SK-MEL-5 (cell line): ENCODE measurements around the gene PCDHGA1. TPM values are rescaled to one million over a fixed set of nuclear protein-coding genes. Genes with fewer than 3 reads are reported as not detected.

Experiments
- DNase-seq: peaks from one replicate; pipeline ENCODE4 v3.0.0-alpha.2; 2016; ENCODE audit warnings: low read depth, low spot score
- in situ Hi-C: cut with HindIII; loops from 2 replicates; pipeline ENCODE4 v1.10.0; 2016; ENCODE audit warnings: low sequenced_read_pairs, high pct_unique_total_duplicates, low pct_unique_long_range_greater_than_20kb
- total RNA-seq: library from RNA; depleted of rRNA; stranded (reverse); fragments of >200 nt; shearing (Covaris generic); gene quantifications from 2 replicates; pipeline ENCODE4 v1.2.3, GENCODE V29; 2014

Gene PCDHGA1
- total RNA-seq, 1 experiment from 2014 or later, result 0.63 TPM

DNA sequence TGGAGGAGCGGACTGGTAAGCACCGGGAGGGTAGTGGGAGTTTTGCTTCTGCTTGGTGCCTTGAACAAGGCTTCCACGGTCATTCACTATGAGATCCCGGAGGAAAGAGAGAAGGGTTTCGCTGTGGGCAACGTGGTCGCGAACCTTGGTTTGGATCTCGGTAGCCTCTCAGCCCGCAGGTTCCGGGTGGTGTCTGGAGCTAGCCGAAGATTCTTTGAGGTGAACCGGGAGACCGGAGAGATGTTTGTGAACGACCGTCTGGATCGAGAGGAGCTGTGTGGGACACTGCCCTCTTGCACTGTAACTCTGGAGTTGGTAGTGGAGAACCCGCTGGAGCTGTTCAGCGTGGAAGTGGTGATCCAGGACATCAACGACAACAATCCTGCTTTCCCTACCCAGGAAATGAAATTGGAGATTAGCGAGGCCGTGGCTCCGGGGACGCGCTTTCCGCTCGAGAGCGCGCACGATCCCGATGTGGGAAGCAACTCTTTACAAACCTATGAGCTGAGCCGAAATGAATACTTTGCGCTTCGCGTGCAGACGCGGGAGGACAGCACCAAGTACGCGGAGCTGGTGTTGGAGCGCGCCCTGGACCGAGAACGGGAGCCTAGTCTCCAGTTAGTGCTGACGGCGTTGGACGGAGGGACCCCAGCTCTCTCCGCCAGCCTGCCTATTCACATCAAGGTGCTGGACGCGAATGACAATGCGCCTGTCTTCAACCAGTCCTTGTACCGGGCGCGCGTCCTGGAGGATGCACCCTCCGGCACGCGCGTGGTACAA, 146.0 kb downstream of the PCDHGA1 start:
- in situ Hi-C loops, result no loop called here
- no peak for DNase-seq

DNA sequence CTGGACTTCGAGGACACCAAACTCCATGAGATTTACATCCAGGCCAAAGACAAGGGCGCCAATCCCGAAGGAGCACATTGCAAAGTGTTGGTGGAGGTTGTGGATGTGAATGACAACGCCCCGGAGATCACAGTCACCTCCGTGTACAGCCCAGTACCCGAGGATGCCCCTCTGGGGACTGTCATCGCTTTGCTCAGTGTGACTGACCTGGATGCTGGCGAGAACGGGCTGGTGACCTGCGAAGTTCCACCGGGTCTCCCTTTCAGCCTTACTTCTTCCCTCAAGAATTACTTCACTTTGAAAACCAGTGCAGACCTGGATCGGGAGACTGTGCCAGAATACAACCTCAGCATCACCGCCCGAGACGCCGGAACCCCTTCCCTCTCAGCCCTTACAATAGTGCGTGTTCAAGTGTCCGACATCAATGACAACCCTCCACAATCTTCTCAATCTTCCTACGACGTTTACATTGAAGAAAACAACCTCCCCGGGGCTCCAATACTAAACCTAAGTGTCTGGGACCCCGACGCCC, 146.8 kb downstream of the PCDHGA1 start:
- in situ Hi-C loops, result no loop called here

DNA sequence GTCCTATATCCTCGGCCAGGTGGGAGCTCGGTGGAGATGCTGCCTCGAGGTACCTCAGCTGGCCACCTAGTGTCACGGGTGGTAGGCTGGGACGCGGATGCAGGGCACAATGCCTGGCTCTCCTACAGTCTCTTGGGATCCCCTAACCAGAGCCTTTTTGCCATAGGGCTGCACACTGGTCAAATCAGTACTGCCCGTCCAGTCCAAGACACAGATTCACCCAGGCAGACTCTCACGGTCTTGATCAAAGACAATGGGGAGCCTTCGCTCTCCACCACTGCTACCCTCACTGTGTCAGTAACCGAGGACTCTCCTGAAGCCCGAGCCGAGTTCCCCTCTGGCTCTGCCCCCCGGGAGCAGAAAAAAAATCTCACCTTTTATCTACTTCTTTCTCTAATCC, 147.5 kb downstream of the PCDHGA1 start:
- in situ Hi-C loops, result no loop called here
- no peak for DNase-seq

More for the DNA sequence above, 146.8 kb downstream of the PCDHGA1 start:
- DNase-seq, result no peak

DNA sequence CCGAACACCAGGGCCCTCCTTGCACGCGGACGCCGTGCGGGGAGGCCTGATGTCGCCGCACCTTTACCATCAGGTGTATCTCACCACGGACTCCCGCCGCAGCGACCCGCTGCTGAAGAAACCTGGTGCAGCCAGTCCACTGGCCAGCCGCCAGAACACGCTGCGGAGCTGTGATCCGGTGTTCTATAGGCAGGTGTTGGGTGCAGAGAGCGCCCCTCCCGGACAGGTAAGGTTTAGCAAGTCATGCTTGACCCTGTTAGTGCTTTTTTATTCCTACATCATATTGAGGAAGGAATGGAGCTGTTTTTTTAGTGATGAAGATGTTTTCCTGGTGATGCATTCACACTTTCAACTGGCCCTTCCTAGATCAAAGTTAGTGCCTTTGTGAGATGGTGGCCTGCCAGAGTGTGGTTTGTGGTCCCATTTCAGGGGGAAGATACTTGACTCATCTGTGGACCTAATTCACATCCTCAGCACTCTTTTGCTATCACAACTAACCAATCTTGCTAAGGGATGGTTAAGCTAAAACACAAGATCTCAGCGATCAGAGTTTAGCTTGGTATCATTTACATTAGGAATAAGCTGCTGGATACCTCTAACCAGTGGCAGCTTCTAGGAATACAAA, 148.1 kb downstream of the PCDHGA1 start:
- no peak for DNase-seq
- in situ Hi-C loops, result no loop called here

DNA sequence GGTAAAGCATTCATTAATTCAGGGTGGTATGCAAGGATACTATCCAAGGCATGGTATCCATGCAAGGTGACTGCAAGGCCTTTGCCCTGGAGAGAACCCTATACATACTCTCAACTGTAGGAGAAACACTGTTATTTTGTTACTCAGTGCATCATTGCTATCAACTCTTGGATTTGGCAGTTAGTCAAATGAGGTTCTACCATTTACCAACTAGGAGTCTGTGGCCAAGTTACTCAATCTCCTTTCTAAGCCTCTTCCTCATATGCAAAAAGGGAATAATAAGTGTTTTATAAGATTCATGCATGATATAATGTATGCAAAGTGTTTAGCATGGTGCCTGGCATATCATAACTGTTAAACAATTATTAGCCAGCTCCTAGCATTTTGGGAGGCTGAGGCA, 149.5 kb downstream of the PCDHGA1 start:
- DNase-seq, result no peak
- in situ Hi-C loops, result no loop called here

DNA sequence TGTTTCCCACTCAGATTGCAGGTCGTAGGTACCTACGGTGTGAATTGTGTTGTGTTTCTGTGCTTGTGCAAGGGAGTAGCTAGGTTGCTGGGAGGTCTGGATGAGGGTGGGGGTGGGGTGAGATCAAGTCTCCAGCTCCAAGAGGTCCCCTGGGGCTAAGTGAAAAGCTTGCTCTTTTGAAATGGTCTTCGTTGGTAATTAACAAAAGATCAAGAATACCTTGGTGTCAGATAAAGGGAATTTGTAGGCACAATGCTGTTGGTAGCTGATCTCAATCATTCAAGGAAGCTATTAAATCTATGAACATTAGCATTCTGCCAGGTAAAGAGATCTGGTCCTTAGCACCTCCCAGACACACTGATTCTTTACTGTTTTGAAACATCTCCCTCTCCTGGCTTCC, 153.6 kb downstream of the PCDHGA1 start:
- no peak for DNase-seq
- in situ Hi-C loops, result no loop called here

DNA sequence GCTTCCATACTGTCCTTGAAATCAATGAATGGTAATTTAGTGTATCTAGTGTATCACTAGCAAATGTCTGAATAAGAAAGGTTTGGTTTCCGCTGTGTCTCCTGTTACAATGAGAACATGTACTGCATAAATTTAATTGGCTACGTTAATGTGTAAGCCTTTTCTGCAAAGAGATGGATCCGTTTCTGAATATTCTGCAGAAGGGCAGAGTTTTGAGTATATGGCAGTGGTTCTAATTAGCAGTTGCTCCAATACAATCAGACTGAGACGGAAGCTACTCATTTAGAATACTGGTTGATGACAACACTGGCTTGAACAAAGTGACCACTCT, 154.0 kb downstream of the PCDHGA1 start:
- in situ Hi-C loops, result no loop called here
- no peak for DNase-seq

DNA sequence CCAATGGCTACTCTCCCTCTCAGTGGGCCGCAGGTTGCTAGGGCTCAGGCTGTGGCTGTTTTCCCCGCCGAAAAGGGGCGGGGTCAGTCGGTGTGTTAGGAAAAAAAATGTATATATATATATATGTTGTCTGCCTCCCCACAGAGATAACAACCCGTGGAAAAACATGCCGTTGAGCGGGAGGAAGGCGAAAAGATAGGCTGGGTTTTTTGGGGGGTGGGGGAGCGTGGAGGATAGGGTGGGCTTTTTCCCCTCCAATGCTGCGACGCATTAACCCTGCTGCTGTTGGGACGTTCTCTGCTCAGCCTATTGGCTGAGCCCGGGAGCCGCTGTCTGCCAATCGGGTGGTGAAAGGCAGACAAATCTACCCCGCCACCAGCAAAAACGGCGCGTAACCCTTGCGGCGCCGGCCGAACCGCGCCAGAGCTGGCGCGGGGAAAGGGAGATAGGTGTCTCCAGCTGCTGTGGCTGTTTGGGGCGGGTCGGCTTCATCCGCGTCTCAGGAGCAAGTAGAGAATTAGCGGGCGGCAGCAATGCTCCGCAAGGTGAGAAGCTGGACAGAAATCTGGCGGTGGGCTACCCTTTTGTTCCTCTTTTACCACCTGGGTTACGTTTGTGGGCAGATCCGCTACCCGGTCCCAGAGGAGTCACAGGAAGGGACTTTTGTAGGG, 154.5 kb downstream of the PCDHGA1 start, which contains the start of gene PCDHGC4:
Gene PCDHGC4 (plus strand): TSS at position 390 of the 671 bp plus-strand sequence. CDS start 144 bp downstream, at position 534.
- DNase-seq, result no peak
- in situ Hi-C loops, result no loop called here

DNA sequence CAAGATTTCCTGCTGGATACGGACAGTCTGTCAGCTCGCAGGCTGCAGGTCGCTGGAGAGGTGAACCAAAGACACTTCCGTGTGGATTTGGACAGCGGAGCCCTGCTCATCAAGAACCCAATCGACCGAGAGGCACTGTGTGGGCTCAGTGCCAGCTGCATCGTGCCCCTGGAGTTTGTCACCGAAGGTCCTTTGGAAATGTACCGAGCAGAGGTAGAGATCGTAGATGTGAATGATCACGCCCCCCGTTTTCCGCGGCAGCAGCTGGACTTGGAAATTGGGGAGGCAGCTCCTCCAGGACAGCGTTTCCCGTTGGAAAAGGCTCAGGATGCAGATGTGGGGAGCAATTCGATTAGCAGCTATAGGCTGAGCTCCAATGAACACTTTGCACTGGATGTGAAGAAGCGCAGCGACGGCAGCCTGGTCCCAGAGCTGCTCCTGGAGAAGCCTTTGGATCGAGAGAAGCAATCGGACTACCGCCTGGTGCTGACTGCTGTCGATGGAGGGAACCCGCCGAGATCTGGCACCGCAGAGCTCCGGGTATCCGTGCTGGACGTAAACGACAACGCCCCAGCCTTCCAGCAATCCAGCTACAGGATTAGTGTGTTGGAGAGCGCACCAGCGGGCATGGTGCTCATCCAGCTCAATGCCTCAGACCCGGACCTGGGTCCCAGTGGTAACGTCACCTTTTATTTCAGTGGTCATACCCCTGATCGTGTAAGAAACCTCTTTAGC, 155.2 kb downstream of the PCDHGA1 start:
- DNase-seq, result no peak
- in situ Hi-C loops, result no loop called here

DNA sequence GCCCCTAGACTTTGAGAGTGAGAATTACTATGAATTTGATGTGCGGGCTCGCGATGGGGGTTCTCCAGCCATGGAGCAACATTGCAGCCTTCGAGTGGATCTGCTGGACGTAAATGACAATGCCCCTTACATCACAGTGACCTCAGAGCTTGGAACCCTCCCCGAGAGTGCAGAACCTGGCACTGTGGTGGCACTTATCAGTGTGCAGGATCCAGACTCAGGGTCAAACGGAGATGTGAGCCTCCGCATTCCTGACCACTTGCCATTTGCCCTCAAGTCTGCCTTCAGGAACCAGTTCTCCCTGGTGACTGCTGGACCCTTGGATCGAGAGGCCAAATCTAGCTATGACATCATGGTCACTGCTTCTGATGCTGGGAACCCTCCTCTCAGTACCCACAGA, 155.8 kb downstream of the PCDHGA1 start:
- in situ Hi-C loops, result no loop called here
- no peak for DNase-seq

DNA sequence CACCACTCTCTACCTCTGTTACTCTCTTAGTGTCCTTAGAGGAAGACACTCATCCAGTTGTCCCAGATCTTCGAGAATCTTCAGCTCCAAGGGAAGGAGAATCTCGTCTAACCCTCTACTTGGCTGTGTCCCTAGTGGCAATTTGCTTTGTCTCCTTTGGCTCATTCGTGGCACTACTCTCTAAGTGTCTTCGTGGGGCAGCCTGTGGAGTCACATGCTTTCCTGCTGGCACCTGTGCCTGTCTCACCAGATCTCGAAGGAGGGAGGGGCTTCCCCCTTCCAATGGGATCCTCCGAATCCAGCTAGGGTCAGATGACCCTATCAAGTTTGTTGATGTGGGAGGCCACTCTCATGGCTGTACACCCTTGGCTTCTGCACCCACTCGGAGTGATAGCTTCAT, 156.8 kb downstream of the PCDHGA1 start:
- no peak for DNase-seq
- in situ Hi-C loops, result no loop called here

DNA sequence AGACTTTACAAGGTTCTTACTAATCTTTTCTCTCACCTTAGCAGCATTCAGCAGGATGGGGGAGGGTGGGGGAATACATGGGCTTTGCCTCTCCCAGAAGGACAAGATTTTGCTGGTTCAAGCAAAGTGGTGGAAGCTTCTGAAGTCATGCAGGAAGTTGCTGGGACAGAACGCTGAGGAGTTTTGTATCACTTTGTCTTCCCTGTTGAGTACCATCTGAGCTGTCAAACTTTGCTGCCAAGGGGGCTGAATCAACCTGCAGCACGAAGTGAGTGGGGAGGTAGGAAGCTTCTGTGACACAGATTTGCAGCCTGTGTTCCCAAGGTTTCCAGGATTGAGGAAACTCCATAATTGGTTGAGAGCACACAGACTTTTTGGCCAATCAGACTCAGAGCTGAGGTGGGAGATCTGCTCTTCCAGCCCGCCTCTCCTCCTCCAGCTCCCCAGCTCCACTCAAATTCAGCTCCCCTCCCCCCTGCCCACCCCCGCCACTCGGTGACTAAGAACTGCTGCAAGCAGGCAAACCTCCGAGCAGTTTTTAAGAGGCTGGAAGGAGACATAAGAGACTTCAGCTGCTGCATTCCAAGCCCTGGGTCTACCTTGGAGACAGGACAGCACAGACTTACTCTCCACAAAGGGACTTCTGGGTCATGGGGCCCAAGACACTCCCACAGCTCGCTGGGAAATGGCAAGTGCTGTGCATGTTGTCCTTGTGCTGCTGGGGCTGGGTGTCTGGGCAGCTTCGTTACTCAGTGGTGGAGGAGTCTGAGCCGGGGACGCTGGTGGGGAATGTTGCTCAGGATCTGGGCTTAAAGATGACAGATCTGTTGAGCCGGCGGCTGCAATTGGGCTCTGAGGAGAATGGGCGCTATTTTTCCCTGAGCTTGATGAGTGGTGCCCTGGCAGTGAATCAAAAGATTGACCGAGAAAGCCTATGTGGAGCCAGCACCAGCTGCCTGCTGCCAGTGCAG, 158.6 kb downstream of the PCDHGA1 start, which contains the start of gene PCDHGC5:
Gene PCDHGC5 (plus strand): TSS at position 491 of the 971 bp plus-strand sequence. CDS start 160 bp downstream, at position 651.
- in situ Hi-C loops, result no loop called here
- no peak for DNase-seq

DNA sequence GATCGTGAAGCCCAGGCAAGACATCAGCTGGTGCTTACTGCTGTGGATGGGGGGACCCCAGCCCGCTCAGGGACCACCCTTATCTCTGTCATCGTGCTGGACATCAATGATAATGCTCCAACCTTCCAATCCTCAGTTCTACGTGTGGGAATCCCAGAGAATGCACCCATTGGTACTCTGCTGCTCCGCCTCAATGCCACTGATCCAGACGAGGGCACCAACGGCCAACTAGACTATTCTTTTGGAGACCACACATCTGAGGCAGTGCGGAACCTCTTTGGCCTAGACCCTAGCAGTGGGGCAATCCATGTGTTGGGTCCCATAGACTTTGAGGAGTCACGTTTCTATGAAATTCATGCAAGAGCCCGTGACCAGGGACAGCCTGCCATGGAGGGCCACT, 159.5 kb downstream of the PCDHGA1 start:
- DNase-seq, result no peak
- in situ Hi-C loops, result no loop called here

DNA sequence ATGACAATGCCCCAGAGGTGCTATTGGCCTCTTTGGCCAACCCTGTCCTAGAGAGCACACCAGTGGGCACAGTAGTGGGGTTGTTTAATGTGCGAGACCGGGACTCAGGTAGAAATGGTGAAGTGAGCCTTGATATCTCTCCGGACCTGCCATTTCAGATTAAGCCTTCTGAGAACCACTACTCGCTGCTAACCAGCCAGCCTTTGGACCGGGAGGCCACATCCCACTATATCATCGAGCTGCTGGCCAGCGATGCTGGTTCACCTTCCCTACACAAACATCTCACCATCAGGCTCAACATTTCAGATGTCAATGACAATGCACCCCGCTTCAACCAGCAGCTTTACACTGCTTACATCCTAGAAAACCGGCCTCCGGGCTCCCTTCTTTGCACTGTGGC, 160.0 kb downstream of the PCDHGA1 start:
- DNase-seq, result no peak

DNA sequence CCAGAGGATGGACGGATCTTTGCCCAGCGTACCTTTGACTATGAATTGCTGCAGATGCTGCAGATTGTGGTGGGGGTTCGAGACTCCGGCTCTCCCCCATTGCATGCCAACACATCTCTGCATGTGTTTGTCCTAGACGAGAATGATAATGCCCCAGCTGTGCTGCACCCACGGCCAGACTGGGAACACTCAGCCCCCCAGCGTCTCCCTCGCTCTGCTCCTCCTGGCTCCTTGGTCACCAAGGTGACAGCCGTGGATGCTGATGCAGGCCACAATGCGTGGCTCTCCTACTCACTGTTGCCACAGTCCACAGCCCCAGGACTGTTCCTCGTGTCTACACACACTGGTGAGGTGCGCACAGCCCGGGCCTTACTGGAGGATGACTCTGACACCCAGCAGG, 160.5 kb downstream of the PCDHGA1 start:
- in situ Hi-C loops, result no loop called here
- no peak for DNase-seq

More for the DNA sequence above, 160.0 kb downstream of the PCDHGA1 start:
- in situ Hi-C loops, result no loop called here

DNA sequence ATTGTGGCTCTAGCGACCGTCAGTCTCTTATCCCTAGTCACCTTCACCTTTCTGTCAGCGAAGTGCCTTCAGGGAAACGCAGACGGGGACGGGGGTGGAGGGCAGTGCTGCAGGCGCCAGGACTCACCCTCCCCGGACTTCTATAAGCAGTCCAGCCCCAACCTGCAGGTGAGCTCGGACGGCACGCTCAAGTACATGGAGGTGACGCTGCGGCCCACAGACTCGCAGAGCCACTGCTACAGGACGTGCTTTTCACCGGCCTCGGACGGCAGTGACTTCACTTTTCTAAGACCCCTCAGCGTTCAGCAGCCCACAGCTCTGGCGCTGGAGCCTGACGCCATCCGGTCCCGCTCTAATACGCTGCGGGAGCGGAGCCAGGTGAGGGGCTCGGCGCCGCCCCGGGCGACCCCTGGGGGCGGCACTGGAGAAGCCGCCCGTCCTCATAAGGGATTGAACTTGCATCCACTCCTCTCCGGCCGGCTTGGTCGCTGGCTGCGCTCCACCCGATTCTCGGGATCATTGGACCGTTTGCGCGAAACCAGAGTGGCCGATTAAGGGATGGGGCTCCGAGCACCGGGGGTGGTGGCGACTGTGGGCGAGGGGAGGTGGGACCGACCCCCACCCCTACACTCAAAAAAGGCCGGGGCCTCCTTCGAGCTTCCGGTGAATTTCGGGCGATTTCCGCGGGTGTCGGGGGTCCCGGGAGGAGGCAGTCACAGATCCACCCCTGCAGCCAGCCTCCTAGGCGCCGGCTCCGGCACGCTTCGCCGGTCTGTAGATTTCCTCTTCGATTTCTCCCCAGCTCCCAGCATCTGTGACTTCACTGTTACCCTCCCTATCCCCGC, 161.2 kb downstream of the PCDHGA1 start:
- DNase-seq, result no peak
- in situ Hi-C loops, result no loop called here
